ENCODE data around the gene GATA3.

DNA sequence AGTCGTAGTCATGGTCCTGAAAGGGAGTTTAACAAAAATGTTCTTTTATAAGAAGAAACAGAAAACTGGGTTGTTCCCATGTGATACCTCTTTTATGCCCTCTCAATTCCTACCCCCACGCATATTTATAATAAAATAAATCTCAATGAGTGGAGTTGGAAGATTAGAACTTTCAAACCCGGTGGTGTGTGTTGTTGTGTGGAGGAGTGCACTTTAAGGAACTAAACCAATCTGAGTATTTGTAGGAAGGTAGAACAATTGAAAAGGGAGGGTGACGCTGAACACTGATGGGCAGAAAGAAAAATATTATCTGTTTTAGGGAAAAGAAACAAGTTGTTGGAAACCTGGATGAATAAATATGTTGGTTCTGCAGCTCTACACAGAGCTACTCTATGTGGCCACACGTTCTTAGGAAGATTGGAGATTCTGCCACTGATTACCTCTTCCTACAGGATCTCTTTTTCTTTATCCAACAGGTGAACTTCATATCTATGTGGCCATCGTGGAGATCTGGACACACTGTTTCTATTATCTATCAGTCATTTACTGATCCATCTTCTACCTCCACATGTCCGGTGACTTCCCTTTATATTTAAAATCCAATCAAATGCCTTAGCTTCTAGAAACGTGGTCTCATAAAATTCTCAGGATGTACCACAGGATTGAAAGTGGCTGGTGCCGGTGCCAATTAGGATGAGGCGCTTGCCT, 13.1 kb upstream of the GATA3 start:
- TF ChIP-seq, protein P1, sequence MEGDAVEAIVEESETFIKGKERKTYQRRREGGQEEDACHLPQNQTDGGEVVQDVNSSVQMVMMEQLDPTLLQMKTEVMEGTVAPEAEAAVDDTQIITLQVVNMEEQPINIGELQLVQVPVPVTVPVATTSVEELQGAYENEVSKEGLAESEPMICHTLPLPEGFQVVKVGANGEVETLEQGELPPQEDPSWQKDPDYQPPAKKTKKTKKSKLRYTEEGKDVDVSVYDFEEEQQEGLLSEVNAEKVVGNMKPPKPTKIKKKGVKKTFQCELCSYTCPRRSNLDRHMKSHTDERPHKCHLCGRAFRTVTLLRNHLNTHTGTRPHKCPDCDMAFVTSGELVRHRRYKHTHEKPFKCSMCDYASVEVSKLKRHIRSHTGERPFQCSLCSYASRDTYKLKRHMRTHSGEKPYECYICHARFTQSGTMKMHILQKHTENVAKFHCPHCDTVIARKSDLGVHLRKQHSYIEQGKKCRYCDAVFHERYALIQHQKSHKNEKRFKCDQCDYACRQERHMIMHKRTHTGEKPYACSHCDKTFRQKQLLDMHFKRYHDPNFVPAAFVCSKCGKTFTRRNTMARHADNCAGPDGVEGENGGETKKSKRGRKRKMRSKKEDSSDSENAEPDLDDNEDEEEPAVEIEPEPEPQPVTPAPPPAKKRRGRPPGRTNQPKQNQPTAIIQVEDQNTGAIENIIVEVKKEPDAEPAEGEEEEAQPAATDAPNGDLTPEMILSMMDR (IDR thresholded peaks at IDR 0.05; ENCODE audit: insufficient read depth, low read length): no peak
- no peak for TF ChIP-seq POLR2AphosphoS5 (IDR thresholded peaks at IDR 0.05; ENCODE audit: low read depth)

All from HL-60 (cell line).